ENCODE results near the gene SIGLEC1. TPM values are rescaled to one million over a fixed set of nuclear protein-coding genes. Genes with fewer than 3 reads are reported as not detected.

SIGLEC1 gene
- total and polyA plus RNA-seq, 2 of the 4 experiments (the other 2 are of a cell fraction) = not detected

- TF ChIP-seq CEBPB (IDR thresholded peaks at IDR 0.05; ENCODE audit: low read depth, low read length) (no peak), MAFK (IDR thresholded peaks at IDR 0.05; ENCODE audit: low read depth, low read length) (no peak)
- TF ChIP-seq, protein P1, sequence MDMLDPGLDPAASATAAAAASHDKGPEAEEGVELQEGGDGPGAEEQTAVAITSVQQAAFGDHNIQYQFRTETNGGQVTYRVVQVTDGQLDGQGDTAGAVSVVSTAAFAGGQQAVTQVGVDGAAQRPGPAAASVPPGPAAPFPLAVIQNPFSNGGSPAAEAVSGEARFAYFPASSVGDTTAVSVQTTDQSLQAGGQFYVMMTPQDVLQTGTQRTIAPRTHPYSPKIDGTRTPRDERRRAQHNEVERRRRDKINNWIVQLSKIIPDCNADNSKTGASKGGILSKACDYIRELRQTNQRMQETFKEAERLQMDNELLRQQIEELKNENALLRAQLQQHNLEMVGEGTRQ (IDR thresholded peaks at IDR 0.05; ENCODE audit: low read depth, low read length) = no peak
Observed at GRCh38 chr20:3729811-3730540, 17.6 kb upstream of the SIGLEC1 start (continued).

DNA sequence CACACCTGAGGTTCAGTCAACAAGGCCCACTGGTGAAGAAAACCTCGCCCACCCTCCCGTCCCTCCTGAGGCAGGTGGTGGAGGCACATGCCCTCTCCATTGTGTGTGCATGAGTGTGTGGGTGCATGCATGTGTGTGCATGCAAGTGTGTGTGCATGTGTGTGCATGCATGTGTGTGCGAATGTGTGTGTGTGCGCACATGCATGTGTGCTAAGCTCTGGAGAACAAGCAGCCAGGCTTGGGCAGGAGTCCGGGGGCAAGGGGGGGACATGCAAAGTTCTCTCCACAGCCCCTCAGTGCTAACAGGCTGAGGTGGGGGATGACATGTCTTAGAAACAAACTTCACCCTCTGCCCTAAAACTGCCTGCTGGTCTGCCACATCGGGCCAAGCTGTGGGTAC, 17.0 kb upstream of the SIGLEC1 start:
- no TSS peak for BruUV-seq (replicated peaks)
- Histone ChIP-seq H3K14ac (replicated peaks; ENCODE audit: low read depth, low read length) (no peak overlapping the region), H3K9me1 (ENCODE audit: insufficient read depth, low read length) (peaks cover 2% of the 10 kb centered on the region; the same call in 1 of the 2 replicates), H4K5ac (ENCODE audit: low read depth, low read length) (no peak overlapping the region), H3K27ac (ENCODE audit: insufficient read depth, low read length) (no peak overlapping the region), H2BK15ac (ENCODE audit: low read depth, low read length) (no peak overlapping the region), H3K79me1 (ENCODE audit: low read depth in 1 of 2, low read length in 2 of 2) (no peaks in the 10 kb centered on the region), H3K18ac (ENCODE audit: low read depth, low read length) (no peak overlapping the region), H4K91ac (ENCODE audit: insufficient read depth, low read depth, low read length) (no peak overlapping the region), H3K4ac (ENCODE audit: low read depth, low read length) (no peak overlapping the region), H3K23ac (ENCODE audit: low read depth, low read length) (no peak overlapping the region), H4K8ac (ENCODE audit: low read depth in 2 of 2, low read length in 2 of 2) (no peak overlapping the region), H2BK120ac (ENCODE audit: low read depth, low read length) (no peak overlapping the region), H3K27me3 (ENCODE audit: control insufficient read depth, insufficient read depth, low read length) (peaks cover 72% of the 10 kb centered on the region), H2BK5ac (ENCODE audit: low read depth, low read length, poor library complexity, severe bottlenecking) (no peak overlapping the region), H2AK5ac (ENCODE audit: low read depth, low read length) (no peak overlapping the region), H3K56ac (ENCODE audit: extremely low read depth, insufficient read depth, low read length) (no peak overlapping the region), H3K9ac (ENCODE audit: low read depth, low read length) (no peak overlapping the region), H3K4me2 (ENCODE audit: low read depth, low read length) (no peak overlapping the region), H2BK20ac (ENCODE audit: low read depth, low read length) (no peak overlapping the region), H4K20me1 (ENCODE audit: insufficient read depth, low read length) (no peaks in the 10 kb centered on the region), H3K36me3 (ENCODE audit: control insufficient read depth, insufficient read depth, low read length) (no peaks in the 10 kb centered on the region), H2AFZ (replicated peaks; ENCODE audit: low read length, poor library complexity) (peak overlapping the region; percentile 21), H2AK9ac (replicated peaks; ENCODE audit: low read depth, low read length, poor library complexity) (no peak overlapping the region), H3K4me3 (ENCODE audit: insufficient read depth, low read depth, low read length) (no peak overlapping the region), H3K9me3 (ENCODE audit: control insufficient read depth, insufficient read depth, low read length) (no peaks in the 10 kb centered on the region), H3K4me1 (ENCODE audit: control insufficient read depth, insufficient read depth, low read length) (no peaks in the 10 kb centered on the region)
- in situ Hi-C loops (cut with MboI; ENCODE audit: low sequenced_read_pairs) = no loop called here
- TF ChIP-seq BHLHE40 (IDR thresholded peaks at IDR 0.05; ENCODE audit: low read depth, low read length) (no peak), FOS (IDR thresholded peaks at IDR 0.05; ENCODE audit: low read depth, low read length) (no peak), ELK1 (IDR thresholded peaks at IDR 0.05; ENCODE audit: borderline replicate concordance, low read depth, low read length) (no peak), NFE2L2 (IDR thresholded peaks at IDR 0.05; ENCODE audit: low read depth, low read length) (no peak), RAD21 (IDR thresholded peaks at IDR 0.05; ENCODE audit: low read length) (no peak), MAZ (IDR thresholded peaks at IDR 0.05; ENCODE audit: borderline replicate concordance, low read depth, low read length) (no peak), POLR2A (IDR thresholded peaks at IDR 0.05; ENCODE audit: low read depth, low read length) (no peak), CEBPB (IDR thresholded peaks at IDR 0.05; ENCODE audit: low read depth, low read length) (no peak), CHD1 (IDR thresholded peaks at IDR 0.05; ENCODE audit: low read depth, low read length) (no peak)
- TF ChIP-seq, protein P1 (IDR thresholded peaks at IDR 0.05; ENCODE audit: low read depth, low read length) = no peak
- 80% methylated on average over 1 of the region's 6 CpGs; no CpG with 5 or more reads in 1 of the 2 experiments for WGBS, 2 experiments (ENCODE audit: extremely low coverage in 2 of 2, insufficient read length in 1 of 2)
- intact Hi-C loops (cut with micrococcal nuclease) = no loop called here
- ChIA-PET CTCF (no interaction called here), POLR2A (ENCODE audit: unreplicated experiment) (no interaction called here)
- ATAC-seq (ENCODE audit: low read depth) (no peak), DNase-seq (no peak)
- dilution Hi-C loops (cut with HindIII; ENCODE audit: low sequenced_read_pairs, unreplicated experiment) = no loop called here

All from IMR-90 (cell line).